HepG2 (cell line): ENCODE measurements around the gene ICE2. TPM values are rescaled to one million over a fixed set of nuclear protein-coding genes. Genes with fewer than 3 reads are reported as not detected.
A peak's percentile ranks its signal among the peaks of the same experiment; 100 is the strongest.

ENCODE experiments used
- ARNTL ChIP-seq: sonication (generic); formaldehyde crosslinking; IDR thresholded peaks from 2 replicates; pipeline ENCODE4 v1.4.0; 2020; ENCODE audit warnings: mild to moderate bottlenecking, missing genetic modification reagents
- BRD4 ChIP-seq: sonication (generic); formaldehyde crosslinking; IDR thresholded peaks from 2 replicates; pipeline ENCODE4 v1.4.0; 2020; ENCODE audit warnings: missing genetic modification reagents
- CBX1 ChIP-seq: IDR thresholded peaks from one replicate; pipeline ENCODE4 v1.6.1; 2016; ENCODE audit warnings: antibody characterized with exemption, low read depth
- ETV5 ChIP-seq: IDR thresholded peaks from 2 replicates; pipeline ENCODE4 v1.6.1; 2018; ENCODE audit warnings: missing biosample characterization, missing genetic modification reagents, inconsistent platforms, borderline replicate concordance
- GLMP ChIP-seq: sonication (generic); formaldehyde crosslinking; IDR thresholded peaks from 2 replicates; pipeline ENCODE4 v1.9.0; 2021; ENCODE audit warnings: missing genetic modification reagents, mild to moderate bottlenecking, borderline replicate concordance
- GMEB2 ChIP-seq: IDR thresholded peaks from 2 replicates; pipeline ENCODE4 v1.6.1; 2016; ENCODE audit warnings: missing biosample characterization, missing genetic modification reagents, low read depth
- HHEX ChIP-seq: IDR thresholded peaks from 2 replicates; pipeline ENCODE4 v1.6.1; 2016; ENCODE audit warnings: control low read depth
- IRF1 ChIP-seq: sonication (generic); formaldehyde crosslinking; IDR thresholded peaks from 2 replicates; pipeline ENCODE4 v1.4.0; 2020; ENCODE audit warnings: low read depth, mild to moderate bottlenecking, missing genetic modification reagents
- KDM3A ChIP-seq: IDR thresholded peaks from 2 replicates; pipeline ENCODE4 v1.6.1; 2018; ENCODE audit warnings: low read depth, missing compliant biosample characterization
- MLXIP ChIP-seq: sonication (generic); formaldehyde crosslinking; IDR thresholded peaks from 2 replicates; pipeline ENCODE4 v1.9.0; 2021; ENCODE audit warnings: missing genetic modification reagents, borderline replicate concordance
- NFIB ChIP-seq: sonication (generic); formaldehyde crosslinking; IDR thresholded peaks from 2 replicates; pipeline ENCODE4 v1.9.0; 2021; ENCODE audit warnings: missing genetic modification reagents, mild to moderate bottlenecking, borderline replicate concordance
- PAF1 ChIP-seq: IDR thresholded peaks from 2 replicates; pipeline ENCODE4 v1.6.1; 2016; ENCODE audit warnings: missing genetic modification reagents, missing compliant biosample characterization
- RXRB ChIP-seq: IDR thresholded peaks from 2 replicates; pipeline ENCODE4 v1.6.1; 2016; ENCODE audit warnings: borderline replicate concordance, missing genetic modification reagents, missing compliant biosample characterization
- SMAD9 ChIP-seq: sonication (generic); formaldehyde crosslinking; IDR thresholded peaks from 2 replicates; pipeline ENCODE4 v1.5.1; 2020; ENCODE audit warnings: mild to moderate bottlenecking, missing genetic modification reagents
- TBP ChIP-seq: sonication (generic); formaldehyde crosslinking; IDR thresholded peaks from 2 replicates; pipeline ENCODE4 v1.5.0; 2020; ENCODE audit warnings: missing genetic modification reagents
- THAP7 ChIP-seq: sonication (generic); formaldehyde crosslinking; IDR thresholded peaks from 2 replicates; pipeline ENCODE4 v1.8.1; 2023; ENCODE audit warnings: mild to moderate bottlenecking, missing genetic modification reagents
- ZBTB26 ChIP-seq: IDR thresholded peaks from 2 replicates; pipeline ENCODE4 v1.6.1; 2016; ENCODE audit warnings: missing compliant biosample characterization, missing genetic modification reagents, borderline replicate concordance
- ZBTB7A ChIP-seq: sonication (generic); formaldehyde crosslinking; IDR thresholded peaks from 2 replicates; pipeline ENCODE4 v1.8.0; 2022; ENCODE audit warnings: mild to moderate bottlenecking, missing genetic modification reagents
- ZKSCAN8 ChIP-seq: IDR thresholded peaks from 2 replicates; pipeline ENCODE4 v1.6.1; 2016; ENCODE audit warnings: borderline replicate concordance, missing genetic modification reagents, missing compliant biosample characterization
- ZNF30 ChIP-seq: sonication (generic); formaldehyde crosslinking; IDR thresholded peaks from 2 replicates; pipeline ENCODE4 v1.5.0; 2020; ENCODE audit warnings: mild to moderate bottlenecking, missing genetic modification reagents
- ZNF562 ChIP-seq: sonication (generic); formaldehyde crosslinking; IDR thresholded peaks from 2 replicates; pipeline ENCODE4 v1.8.0; 2022; ENCODE audit warnings: missing genetic modification reagents, borderline replicate concordance
- ZNF563 ChIP-seq: sonication (generic); formaldehyde crosslinking; IDR thresholded peaks from 2 replicates; pipeline ENCODE4 v1.8.0; 2022; ENCODE audit warnings: mild to moderate bottlenecking, moderate library complexity, missing genetic modification reagents
- ZSCAN20 ChIP-seq: sonication (generic); formaldehyde crosslinking; IDR thresholded peaks from 2 replicates; pipeline ENCODE4 v1.4.0; 2020; ENCODE audit warnings: missing genetic modification reagents, mild to moderate bottlenecking, borderline replicate concordance
- polyA plus RNA-seq, 8 experiments: library from polyadenylated mRNA; depleted of rRNA in 3 of 8; stranded (reverse) in 7 of 8; unstranded in 1 of 8; fragments of >200 nt; fragmentation: Illumina TruSeq in 4 of 8; extraction: Trizol in 4 of 8; gene quantifications; 2 replicates each; pipeline versions ENCODE4 v1.2.1 to v1.2.3, GENCODE V29; 2011 to 2016; ENCODE audit warnings: low read depth in 4 of 8, missing spikeins in 1 of 8, mixed read lengths in 1 of 8; ENCODE audit not compliant: insufficient read depth in 1 of 8
- total RNA-seq, 5 experiments: library from RNA; depleted of rRNA; stranded (reverse); fragments of >200 nt; fragmentation: Illumina TruSeq; extraction: Trizol; gene quantifications; 2 replicates each; pipeline ENCODE4 v1.2.3, GENCODE V29; 2016; ENCODE audit warnings: low read depth in 1 of 5

ICE2 gene
- total and polyA plus RNA-seq, 2 of the 13 experiments (the other 11 are each of a cell fraction or from before 2014, with no cell fraction given), result 24.8 to 26.4 TPM

- TF ChIP-seq MLXIP (no peak), KDM3A (CRISPR knock-in tag) (no peak), IRF1 (CRISPR knock-in tag) (no peak), RXRB (peak; percentile 78; the same call in 1 of the 2 replicates), SMAD9 (no peak), GMEB2 (CRISPR knock-in tag) (no peak), TBP (CRISPR knock-in tag) (no peak), ZNF563 (no peak), ZKSCAN8 (peak; percentile 89; the same call in 1 of the 2 replicates), GLMP (no peak), CBX1 (no peak), HHEX (CRISPR knock-in tag) (no peak), ZBTB7A (peak; percentile 39; the same call in 1 of the 2 replicates), ARNTL (CRISPR knock-in tag) (no peak), ZSCAN20 (CRISPR knock-in tag) (no peak), THAP7 (no peak), ZBTB26 (no peak; the same call in 1 of the 2 replicates), PAF1 (CRISPR knock-in tag) (no peak), ETV5 (CRISPR knock-in tag) (peak; percentile 34; the same call in 1 of the 2 replicates), ZNF562 (CRISPR knock-in tag) (no peak), BRD4 (CRISPR knock-in tag) (no peak), NFIB (CRISPR knock-in tag) (no peak), ZNF30 (CRISPR knock-in tag) (no peak)
Observed at GRCh38 chr15:60374628-60375081, 104.3 kb downstream of the ICE2 start (continued).
